Stromal cell of bone marrow (primary cell): Measurements from ENCODE around the gene ERG.

Experiments
- DNase-seq: peaks from one replicate; pipeline ENCODE4 v3.0.0-alpha.2; 2012; ENCODE audit warnings: low read depth

ERG gene

DNA sequence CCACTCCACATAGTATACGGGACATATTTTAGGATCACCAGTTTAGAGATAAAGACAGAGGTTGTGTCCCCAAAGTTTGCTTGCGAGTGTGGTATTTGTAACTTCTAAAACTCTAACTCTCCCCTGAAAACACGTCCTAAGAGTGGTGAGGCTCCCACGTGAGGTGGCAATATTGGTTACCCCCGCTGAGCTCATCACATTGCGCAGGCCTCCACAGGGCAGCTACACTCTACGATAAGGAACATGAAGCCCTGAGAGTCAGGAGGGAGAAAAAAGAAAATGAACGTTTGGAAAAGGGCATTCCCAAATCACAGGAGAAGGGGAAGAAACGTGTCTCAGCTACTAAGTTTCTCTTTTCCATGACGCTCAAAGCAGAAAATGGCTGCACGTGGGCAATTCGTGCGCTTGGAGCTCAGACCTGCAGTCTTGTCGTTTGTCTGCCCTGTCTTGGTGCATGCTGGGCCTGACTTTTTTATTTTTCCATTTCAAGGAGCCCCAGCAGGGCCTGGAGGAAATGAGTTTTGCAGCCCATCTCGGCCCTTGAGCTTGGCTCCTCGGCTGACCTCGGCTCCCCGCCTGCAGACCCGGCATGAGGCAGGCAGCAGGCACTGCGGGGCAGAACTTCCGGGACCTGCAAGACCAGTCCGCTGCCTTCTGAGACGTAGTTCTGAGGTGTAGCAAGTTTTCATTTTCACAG lies 25.7 kb downstream of the ERG start:
- no peak for DNase-seq

DNA sequence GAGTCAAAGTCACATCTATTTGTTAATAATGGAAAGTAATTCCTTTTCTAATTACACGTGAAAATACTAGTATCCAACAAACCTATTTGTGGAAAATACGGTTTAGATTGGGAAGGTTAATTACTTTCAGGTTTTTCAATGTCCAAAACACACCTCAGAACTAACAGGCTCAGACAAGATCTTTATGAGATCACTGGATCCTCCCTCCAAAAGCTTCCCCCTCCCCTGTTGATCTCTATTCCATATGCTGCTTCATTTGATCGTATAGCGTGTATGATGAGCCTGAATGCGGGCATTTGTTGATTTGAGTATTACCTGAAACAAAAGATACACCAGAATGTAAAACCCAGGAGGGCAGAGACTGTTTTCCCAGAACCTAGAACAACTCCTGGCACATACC lies 26.5 kb downstream of the ERG start:
- DNase-seq: no peak

DNA sequence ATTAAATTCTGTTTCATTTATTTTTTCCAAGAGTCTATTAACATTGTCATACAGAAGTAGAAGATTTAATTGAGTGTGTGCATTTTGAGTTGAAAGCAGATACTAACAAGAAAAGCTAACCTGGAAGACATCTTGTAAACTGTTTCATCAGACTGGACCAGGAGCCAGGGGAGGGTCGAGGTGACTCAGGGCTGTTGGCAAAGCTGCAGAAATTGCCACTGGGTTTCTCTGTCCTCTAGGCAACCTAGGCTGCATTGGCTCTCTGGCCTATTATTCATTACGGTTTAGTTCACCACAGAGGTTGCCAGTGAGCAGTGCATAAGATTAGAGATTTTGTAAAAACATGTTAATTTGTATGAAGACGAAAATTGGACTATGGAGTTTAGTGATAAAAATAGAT lies 27.5 kb downstream of the ERG start:
- no peak for DNase-seq

DNA sequence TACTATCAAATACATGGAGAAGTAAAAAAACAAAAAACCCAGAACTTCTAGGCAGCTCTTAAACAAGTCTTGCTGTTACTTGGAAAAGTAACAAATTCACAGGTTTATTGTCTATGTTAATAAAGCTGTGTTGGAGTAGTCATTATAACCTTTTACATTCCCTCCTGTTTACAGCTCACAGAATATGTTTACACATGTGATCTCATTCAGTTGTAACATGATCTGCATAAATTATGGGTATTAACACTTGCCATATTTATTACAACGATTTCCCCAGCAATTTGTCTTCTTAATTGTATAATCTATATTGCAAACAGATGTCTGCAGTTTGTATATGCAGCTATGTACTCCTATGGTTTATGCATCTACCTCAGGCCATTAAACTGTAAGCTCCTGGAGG lies 28.6 kb downstream of the ERG start:
- DNase-seq: no peak

DNA sequence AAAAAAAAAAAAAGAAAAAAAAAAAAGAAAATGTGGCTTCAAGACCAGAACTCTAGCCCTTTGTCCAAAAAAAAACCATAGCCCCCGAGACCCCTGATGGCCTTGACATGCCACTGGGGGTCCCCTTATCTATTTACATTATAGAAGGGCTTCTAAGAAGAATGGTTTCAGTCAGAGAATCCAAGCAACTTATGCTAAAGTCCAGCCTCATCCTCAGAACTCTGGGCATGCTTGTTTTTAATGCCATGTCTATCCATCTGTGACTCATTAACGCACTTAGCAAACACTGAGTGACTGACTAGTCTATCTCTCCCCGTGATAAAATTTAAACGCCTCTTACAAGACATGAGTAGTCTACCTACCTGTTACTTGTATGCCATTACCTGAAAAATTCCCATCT lies 29.3 kb downstream of the ERG start:
- no peak for DNase-seq

DNA sequence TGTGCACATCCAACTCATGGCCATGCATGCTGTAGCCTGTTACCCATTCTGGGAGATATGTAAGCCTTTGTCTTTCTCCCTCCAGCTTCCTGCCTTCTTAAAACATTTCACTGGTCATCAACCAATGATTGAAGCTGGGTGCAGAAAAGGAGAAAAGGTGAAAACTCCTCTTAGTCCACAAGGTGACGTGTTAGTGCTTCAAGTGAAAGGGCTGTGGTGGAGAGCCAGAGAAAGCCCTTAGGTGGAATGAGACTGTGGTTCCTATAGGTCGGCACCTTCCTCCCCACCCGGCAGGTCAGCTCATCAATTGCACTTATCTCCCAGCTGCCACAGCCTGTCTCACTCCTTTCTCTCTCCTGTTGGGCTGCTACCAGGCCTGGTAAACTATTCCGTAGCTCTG lies 30.4 kb downstream of the ERG start:
- no peak for DNase-seq

DNA sequence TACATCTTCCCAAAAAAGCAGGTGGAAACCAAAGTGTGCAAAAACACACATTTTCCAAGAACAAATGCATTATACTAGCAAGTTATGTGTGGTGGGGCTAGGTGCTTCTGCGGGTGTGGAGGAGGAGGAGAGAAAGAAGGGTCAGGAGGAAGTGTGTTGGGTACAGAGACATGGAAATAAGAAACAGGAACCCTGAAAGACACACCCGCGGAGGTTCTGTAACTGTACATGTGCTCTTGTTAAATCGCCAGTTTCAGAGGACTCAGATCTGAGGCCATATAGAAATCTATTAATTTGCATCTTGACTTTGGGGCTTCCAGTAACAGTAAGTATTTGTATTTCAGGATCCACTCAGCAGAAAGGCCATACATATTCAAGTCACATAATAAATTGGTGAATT lies 30.9 kb downstream of the ERG start:
- no peak for DNase-seq

DNA sequence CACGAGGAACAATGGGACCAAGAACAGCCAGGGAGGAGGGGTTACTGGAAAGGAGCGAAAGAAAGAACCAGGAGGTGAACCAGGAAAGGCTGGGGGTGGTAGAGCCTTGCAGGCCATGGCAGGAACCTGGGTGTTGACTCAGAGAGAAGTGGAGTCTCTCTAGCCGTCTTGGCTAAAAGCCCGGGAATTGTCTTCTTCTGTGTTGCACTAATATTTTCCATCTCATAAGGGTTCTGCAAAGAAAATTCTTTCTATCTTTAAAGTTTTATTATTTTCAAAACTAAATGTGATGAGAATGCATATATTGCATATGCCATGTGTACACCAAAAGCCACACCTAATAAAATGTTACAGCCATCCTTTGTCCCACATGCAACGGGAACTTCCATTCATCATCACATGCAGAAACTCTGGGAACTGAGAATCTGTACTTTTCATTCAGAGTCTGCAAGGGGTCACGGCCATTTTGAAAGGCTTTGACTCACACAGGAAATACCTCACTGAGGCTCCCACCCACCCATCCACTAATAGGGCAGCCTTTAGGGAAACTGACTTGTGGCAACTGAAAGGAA lies 38.0 kb downstream of the ERG start:
- DNase-seq: peak; percentile 56

DNA sequence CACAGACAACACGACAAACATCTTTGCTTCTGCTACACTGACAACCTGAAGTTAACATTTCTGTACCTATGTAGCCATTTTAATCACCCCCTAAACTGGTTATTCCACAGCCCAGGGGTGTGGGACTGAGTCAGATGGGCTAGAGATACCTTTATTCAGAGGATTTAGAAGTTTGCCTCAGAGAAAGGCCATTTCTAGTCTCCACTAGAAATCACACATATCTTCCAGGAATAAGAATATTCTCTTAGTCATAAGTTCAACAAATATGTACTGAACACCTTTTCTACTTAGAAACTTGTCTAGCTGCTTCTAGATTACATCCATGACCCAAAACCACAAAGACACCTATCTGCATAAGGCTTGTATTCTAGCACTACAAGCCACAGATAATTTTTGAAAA lies 38.8 kb downstream of the ERG start:
- DNase-seq: no peak

DNA sequence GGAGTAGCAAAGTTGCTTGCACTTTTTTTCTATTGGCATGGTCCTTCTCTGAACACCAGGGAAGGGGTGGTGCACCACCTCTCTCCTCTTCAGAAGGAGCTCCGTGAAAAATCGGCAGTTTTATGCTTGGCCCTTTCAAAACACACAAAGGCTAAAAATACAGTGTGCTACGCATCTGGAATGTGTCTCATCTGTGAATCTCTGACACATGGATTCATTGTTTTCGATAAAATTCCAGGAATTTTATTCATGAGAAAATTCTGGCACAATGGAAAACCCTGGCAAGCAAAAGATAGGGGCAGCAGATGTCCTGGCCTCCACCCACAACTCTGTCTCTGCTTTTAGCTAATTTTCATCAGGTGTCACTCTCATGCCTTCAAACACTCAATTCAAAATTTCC lies 42.9 kb downstream of the ERG start:
- DNase-seq: no peak

DNA sequence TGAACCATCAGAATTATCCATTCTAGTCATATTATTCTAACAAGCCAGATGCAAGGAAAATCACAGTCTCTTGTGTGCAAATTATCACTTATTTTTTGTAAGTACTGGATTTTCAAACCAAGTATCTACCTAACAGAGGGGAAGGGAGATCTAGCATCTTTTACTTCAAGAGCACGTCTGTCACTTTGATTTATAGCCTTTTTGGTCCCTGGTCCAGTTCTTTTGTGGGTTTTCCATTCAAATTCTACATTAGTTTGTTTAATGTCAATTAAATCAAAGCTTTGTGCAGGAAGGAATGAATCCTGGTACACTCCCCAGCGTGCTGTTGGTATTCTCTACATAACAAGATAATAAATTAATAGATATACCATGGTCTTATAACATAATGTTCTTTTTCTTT lies 43.6 kb downstream of the ERG start:
- DNase-seq: no peak

DNA sequence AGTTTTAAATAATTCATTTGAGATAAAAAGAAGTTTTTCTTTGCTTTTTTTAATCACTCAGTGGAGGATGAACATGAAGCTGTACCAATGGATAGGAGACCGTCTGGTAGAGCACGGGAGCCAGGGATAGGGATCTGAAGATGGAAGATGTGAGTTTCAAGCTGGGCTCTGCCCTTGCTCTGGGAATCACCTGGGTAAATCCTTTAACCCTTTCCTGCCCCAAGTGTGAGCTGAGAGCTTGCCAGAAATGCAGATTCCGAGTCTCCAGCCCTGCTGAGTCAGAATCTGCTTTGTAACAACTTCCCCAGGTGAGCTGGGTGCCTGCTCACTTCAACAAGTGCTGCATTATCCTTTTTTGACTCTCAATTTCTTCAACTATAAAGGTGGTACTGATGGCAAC lies 44.1 kb downstream of the ERG start:
- DNase-seq: no peak

DNA sequence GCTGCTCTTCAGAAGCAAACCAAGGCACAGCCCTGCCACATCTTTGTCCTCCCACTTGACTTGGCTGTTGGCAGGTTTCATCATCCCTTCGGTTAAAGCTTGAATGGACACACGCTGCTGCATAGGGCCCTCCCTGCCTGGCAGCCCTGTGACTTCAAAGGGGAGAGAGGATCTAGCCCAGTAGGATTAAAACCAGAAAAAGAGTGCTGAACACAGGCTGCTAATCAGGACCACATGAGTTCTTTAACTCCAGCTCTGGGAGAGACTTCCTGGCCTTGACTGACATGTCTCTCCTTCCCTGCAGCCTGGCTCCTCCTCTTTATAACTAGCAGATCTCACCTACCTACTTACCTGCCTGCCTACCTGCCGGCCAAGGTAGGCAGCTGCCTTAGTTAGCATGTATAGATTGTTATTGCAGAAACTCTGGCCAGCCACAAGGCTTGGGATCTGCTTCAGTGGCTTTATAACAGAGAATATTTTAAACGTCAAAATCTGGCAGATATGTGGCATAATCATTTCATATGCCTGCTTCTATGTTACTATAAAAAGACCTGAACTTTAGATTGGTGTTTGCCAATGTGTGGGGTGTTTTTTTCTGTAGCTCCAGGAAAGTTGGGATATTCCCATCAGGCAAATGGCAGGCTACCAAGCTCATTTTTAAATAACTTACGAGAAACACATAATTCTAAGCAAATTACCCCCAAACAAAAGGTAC lies 49.4 kb downstream of the ERG start:
- DNase-seq: no peak

DNA sequence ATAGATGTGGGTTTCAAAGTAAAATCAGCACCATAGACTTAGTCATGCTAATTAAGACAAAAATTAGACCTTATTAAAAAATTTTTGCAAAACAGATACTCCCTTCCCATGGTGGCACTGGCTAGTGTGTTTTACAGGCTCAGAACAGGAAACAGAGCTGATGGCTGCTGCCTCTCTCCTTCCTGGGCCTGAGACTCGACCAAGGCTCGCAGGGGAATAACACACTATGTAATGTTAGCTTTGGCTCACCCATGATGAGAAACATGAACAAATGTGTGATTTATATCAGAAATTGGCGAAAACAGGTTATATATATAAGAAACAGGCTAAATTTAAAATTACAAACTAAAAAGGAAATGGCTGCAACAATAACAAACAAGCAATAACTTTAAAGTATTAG lies 50.7 kb downstream of the ERG start:
- no peak for DNase-seq

DNA sequence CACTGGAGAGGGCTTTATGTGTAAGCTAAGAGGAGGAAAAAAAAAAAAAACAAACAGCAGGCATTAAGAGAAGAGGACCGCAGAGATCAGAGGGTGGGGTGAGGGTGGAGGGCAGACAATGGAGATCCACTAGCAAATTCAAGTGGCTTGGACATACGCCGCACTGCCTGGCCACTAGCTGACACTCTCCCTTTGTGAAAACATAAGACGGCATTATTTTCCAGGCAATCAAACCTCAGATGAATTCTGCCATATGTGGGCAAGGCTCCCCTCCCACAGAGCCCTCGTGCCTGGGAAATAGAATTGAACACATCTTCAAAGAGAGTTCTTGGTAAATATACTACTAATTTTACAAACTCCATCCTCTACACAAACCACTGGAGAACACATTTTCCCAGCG lies 53.6 kb downstream of the ERG start:
- no peak for DNase-seq

DNA sequence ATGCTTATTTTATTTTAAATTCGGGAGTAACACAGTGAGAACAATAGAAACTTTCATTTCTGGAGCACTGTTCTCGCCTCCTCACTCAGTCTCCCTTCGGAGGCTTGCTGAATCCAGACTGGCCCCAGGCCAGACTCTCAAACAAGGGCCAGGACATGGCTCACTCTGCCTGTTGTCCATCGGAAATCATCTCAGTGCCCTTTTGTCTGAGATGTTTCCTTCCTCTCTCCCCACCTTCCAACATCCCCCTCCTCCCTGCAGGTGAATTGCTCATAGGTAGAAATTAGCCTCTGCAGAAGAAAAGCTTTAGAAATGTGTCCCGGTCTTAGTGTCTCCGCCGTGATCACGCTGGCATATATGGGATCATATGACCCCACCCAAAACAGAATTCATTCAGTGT lies 55.2 kb downstream of the ERG start:
- no peak for DNase-seq

DNA sequence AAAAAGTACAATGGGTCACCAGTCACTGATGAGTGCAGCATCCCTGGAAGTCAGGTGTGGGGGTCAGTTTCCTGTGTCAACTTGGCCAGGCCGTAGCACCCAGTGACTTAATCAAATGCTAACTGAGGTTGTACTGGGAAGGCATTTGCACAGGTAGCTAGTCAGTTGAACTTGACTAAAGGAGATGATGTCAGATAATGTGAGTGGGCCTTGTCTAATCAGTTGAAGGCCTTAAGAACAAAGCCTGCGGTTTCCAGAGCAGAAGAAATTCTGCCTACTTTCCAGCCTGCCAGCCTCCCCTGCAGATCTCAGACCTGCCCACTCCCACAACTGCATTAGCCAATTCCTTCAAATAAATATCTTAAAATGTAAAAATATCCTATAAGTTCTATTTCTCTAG lies 57.1 kb downstream of the ERG start:
- DNase-seq: no peak

DNA sequence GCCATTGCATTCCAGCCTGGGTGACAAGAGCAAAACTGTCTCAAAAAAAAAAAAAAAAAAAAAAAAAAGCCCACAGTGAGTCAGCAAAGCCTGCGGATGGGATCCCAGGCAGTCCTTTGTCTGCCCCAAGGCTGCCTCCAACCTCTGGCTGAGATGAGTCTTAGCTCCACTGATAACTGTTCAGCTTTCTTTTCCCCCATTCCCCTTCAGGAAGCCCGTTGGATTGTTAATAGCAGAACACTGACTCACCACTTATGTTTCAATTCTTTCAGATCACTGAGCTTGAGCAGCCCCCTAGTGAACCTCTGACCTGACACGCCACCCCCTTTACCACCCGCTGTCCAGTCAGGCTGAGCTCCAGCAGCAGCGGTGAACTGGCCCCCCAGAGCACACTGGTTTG lies 57.5 kb downstream of the ERG start:
- DNase-seq: peak; percentile 68

DNA sequence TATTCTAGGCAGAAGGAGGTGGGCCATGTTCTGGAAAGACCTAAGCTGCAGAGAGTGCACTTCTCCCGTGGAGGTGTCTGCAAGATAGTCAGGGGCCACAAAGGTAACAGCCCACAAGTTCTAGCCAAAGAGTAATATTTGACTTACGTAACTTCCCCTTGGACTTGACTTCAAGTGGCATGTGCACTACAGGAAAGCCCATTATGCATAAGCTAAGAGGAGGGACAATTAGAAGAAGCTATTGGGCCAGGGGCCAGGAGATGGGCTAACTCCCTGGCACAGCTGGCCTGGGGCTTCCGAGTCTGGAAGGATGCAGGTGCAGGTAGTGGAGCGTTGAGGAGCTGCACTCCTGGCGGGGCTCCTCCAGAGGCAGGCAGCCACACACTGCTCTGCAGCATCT lies 58.3 kb downstream of the ERG start:
- DNase-seq: no peak

DNA sequence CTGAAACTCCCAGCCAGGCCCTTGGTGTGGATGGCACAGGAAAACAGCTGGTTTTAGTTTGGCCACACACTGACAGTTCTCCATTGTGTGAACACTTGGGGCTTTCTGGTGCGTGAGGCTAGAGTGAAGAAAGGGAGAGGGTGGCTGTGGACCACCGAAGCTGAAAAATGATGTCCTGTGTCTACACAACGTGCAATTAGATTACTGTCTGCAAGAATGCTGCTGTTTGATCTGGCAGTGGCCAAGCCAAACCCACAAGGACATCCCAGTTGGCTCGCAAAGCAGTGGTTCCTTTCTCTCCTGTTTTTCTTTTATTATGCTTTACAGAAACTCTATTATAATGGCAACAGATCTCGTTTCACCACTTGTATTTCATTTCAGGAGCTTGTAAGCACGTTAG lies 58.9 kb downstream of the ERG start:
- DNase-seq: no peak

DNA sequence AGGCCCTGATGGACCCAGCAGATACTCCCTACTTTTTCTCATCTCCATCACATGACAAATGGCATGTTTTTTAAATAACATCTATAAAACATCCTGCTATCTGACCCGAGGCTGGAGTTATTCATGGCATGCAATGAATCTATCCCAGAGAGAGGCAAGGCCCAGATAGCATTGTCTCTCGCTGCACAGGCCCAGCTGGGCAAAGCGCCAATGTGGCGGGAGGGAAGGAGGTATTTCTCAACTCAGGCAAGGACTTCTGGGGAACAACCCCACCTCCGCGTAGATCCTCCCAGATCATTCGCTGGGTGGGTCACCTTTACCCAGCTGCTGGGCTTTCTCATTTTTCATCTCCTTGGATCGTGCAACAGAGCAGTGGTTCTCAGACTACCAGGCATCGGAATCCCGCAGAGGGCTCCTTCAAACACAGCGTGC lies 59.8 kb downstream of the ERG start:
- DNase-seq: no peak

DNA sequence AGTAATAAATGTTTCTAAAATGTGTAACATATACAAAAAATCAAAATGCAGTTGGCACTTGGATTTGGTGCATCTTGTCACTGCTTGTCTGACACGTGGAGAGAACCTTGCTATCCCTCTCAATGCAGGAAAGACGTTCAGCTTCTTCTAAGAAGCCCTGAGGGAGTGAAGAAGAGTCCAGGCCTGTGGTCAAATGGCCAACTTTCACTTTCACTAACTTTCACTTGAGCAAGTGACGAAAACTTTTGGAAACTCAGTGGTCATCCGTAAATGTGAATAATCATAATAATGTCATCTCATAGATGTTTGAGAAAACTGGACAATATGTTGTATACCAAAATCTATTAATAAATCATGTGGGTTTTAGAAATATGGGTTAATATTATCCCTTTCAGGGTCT lies 61.9 kb downstream of the ERG start:
- DNase-seq: no peak

DNA sequence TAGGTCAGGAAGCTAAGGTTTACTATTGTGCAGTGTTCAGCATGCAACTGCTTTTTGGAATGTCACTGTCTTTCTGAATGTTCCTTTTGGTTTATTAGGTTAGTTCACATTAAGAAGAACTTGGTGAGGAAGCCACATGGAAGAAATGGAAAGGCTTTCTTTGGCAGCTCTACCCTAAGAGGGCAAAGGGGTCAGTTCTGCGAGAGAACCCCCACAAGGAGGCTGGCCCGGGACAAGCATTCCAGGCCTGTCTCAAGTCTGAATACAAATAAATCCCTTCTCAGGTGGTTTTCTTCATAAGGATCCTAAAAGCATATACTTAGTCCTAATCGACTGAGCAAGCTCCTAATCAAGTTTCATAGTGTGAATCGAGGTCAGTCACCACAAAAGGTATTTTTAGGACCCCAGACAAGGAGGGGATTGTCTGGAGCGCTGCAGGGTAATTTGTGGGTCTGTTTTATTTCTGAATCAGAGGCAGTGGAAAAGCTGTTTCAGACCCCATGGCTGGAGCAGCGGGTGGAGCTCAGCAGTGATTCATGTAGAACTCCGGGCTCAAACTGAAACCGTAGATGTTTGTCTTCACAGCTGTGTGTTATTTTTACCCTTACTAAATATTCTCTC lies 63.3 kb downstream of the ERG start:
- peak; percentile 63 for DNase-seq
